ENCODE data around the gene THUMPD3. TPM values are rescaled to one million over a fixed set of nuclear protein-coding genes. Genes with fewer than 3 reads are reported as not detected.

Gene THUMPD3
- total and polyA plus RNA-seq, 9 of the 15 experiments (the other 6 are each of a cell fraction or from before 2014, with no cell fraction given): 58.3 to 132 (median 113) TPM

DNA sequence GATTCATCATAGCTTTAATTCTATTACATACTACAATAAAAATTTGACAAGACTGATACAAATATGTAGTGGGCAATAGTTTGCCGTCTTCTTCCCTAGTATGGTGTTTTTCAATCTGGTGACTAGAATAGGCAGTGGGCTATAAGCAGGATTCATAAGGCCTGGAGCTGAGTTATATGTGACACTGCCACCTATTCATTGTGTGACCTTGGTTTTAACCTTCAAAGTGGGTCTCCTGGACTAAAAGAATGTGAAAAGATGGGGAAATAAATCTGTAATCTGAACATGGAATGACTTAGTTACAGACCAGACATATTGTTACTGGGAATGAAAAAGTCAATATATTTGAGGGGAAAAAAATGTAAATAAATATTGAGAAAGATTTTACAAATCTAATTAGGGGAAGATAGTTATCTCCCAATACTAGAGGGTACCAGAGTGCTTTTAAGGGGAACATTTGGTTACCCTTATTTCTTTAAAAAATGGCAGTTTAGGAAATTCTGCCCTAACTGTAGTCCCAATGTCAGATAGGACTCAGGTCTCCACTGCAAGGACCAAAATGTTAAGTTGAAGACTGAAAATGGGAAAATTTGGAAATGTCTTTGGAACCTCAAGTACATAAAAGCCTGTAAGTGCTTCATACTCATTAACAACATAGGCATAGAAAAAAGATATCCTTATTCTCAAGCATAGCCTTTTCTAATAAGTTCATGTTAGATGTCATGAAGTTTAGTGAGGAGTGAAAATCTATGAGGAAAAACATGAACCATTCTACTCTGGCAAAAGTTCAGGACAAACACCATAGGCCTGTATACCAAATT lies 23.9 kb downstream of the THUMPD3 start (continued):
- TF ChIP-seq ATF2 (CRISPR knock-in tag; IDR thresholded peaks at IDR 0.05): no peak
- TF ChIP-seq NFATC3 (IDR thresholded peaks at IDR 0.05): peak; percentile 34; the same call in 1 of the 2 replicates
- TF ChIP-seq PRPF4 (IDR thresholded peaks at IDR 0.05; ENCODE audit: insufficient read depth, low read depth, low read length, poor library complexity, severe bottlenecking): no peak
- TF ChIP-seq OTX1 (CRISPR knock-in tag; IDR thresholded peaks at IDR 0.05): no peak
- no peak for TF ChIP-seq YY1 (IDR thresholded peaks at IDR 0.05; ENCODE audit: borderline replicate concordance in 1 of 3, control insufficient read depth in 1 of 3, extremely low read depth in 1 of 3, insufficient read depth in 3 of 3, insufficient read length in 1 of 3, insufficient replicate concordance in 2 of 3, low read depth in 1 of 3, low read length in 2 of 3)
- no peak for TF ChIP-seq TGIF2 (CRISPR knock-in tag; IDR thresholded peaks at IDR 0.05)
- TF ChIP-seq POLR2AphosphoS5 (IDR thresholded peaks at IDR 0.05; ENCODE audit: control insufficient read depth, insufficient read depth, low read depth, low read length): peak; percentile 40; the same call in 1 of the 2 replicates
- TF ChIP-seq SRSF3 (IDR thresholded peaks at IDR 0.05; ENCODE audit: insufficient read depth, low read length): no peak
- no peak for TF ChIP-seq NFRKB (IDR thresholded peaks at IDR 0.05; ENCODE audit: low read depth)
- TF ChIP-seq NUFIP1 (IDR thresholded peaks at IDR 0.05; ENCODE audit: partially characterized antibody): no peak
- TF ChIP-seq HNRNPUL1 (IDR thresholded peaks at IDR 0.05; ENCODE audit: low read length): no peak
- no peak for TF ChIP-seq PRDM10 (IDR thresholded peaks at IDR 0.05; ENCODE audit: partially characterized antibody)
- no peak for TF ChIP-seq NRF1 (conservative IDR thresholded peaks at IDR 0.05 in 1 of 2, IDR thresholded peaks at IDR 0.05 in 1 of 2)
- TF ChIP-seq CHD1 (IDR thresholded peaks at IDR 0.05; ENCODE audit: low read length): no peak
- TF ChIP-seq, protein P1, sequence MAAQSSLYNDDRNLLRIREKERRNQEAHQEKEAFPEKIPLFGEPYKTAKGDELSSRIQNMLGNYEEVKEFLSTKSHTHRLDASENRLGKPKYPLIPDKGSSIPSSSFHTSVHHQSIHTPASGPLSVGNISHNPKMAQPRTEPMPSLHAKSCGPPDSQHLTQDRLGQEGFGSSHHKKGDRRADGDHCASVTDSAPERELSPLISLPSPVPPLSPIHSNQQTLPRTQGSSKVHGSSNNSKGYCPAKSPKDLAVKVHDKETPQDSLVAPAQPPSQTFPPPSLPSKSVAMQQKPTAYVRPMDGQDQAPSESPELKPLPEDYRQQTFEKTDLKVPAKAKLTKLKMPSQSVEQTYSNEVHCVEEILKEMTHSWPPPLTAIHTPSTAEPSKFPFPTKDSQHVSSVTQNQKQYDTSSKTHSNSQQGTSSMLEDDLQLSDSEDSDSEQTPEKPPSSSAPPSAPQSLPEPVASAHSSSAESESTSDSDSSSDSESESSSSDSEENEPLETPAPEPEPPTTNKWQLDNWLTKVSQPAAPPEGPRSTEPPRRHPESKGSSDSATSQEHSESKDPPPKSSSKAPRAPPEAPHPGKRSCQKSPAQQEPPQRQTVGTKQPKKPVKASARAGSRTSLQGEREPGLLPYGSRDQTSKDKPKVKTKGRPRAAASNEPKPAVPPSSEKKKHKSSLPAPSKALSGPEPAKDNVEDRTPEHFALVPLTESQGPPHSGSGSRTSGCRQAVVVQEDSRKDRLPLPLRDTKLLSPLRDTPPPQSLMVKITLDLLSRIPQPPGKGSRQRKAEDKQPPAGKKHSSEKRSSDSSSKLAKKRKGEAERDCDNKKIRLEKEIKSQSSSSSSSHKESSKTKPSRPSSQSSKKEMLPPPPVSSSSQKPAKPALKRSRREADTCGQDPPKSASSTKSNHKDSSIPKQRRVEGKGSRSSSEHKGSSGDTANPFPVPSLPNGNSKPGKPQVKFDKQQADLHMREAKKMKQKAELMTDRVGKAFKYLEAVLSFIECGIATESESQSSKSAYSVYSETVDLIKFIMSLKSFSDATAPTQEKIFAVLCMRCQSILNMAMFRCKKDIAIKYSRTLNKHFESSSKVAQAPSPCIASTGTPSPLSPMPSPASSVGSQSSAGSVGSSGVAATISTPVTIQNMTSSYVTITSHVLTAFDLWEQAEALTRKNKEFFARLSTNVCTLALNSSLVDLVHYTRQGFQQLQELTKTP (IDR thresholded peaks at IDR 0.05; ENCODE audit: low read depth in 1 of 2, partially characterized antibody in 2 of 2): no peak
- no peak for TF ChIP-seq ZNF583 (CRISPR knock-in tag; IDR thresholded peaks at IDR 0.05)
- no peak for TF ChIP-seq CEBPB (tag; IDR thresholded peaks at IDR 0.05)
